ENCODE measurements around the gene TMEM132D.

Gene TMEM132D

GRCh38 chr12:129717438-129717837 lies 186.4 kb downstream of the TMEM132D start:
- no peak for DNase-seq

GRCh38 chr12:129716825-129717224 lies 187.0 kb downstream of the TMEM132D start:
- no peak for DNase-seq

- DNase-seq: no peak
Measured at GRCh38 chr12:129706716-129707115, 197.1 kb downstream of the TMEM132D start.

- peak; percentile 48 for DNase-seq
Measured at GRCh38 chr12:129704232-129704830, 199.5 kb downstream of the TMEM132D start.

DNA sequence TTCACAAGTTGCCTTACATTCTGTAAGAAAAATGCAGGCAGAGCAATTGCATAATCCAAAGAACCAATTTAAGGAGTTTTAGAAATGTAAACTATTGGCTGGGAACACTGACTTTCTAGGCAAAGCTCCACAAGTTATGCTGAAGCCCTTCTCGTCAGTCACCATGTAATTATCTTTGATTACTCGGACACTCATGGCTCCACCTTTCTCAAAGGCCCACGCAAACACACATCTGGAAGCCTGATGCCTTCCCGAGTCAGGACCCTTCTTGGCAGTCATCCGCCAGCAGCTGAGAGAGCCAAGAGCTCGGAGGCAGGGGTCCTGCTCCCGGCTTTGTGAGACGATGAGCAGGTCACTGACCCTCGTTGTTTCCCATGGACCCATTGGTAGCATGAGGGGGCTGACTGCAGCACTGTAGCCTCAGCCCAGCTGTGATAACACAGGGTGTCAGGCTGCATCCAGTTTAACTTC lies 202.2 kb downstream of the TMEM132D start:
- no peak for DNase-seq

DNA sequence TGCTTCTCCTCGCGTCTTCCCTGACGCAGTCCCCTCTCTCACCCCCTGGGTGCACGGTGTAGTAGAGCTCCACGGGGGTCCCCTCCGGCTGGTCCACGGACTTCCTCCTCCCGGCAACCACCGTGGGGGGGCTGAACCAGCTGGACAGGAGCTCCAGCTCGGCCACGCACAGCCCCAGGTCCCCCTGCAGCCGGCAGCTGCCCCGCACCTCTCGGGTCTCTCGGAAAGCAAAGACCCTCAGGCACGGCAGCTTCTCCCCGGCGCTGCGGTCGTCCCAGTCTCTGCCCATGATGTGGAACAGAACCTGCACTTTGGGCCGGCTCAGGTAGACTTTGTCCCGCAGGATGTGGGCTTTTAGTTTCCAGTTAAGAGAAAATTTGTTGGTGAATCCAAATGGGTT lies 203.8 kb downstream of the TMEM132D start:
- DNase-seq: no peak

GRCh38 chr12:129696926-129697325 lies 206.9 kb downstream of the TMEM132D start:
- DNase-seq: peak; percentile 28

GRCh38 chr12:129696405-129696804 lies 207.4 kb downstream of the TMEM132D start:
- no peak for DNase-seq

DNA sequence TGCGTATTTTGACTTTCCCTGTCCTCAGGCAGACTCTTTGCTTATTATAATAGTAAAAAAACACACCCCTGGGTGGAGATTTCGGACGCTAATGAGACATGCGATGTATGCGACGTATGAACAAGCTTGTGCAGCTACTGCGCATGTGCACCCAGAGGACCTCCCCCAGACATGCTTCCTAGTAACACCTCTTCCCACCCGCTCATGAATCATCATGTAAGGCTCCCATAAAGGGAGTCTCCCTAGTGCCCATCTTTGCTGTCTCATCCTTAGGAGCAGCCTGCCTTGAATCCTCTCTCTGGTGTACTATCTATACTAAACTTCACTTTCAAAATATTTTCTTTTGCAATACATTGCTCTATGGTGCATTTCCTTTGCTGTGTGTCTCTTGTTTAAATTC lies 210.1 kb downstream of the TMEM132D start:
- no peak for DNase-seq

DNA sequence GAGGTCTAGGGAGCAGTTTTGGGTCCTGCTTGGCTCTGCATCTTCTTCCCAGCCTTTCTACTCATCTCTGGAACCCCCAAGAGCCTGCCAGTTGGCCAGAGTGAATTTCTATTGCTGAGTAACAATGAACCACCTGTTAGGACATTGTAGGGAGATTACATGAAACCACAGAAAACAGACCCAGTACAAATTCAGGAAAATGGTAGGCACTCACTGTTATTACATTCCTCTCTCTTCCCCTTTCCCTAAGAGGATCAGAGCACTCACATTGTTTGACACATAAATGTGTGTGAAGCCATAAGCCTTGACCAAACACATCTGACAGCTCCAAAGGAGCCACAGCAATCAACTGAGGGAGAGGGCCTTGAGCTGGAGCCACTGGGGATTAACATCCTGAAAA lies 216.1 kb downstream of the TMEM132D start:
- no peak for DNase-seq

- no peak for DNase-seq
Measured at GRCh38 chr12:129681830-129682229, 222.0 kb downstream of the TMEM132D start.

DNA sequence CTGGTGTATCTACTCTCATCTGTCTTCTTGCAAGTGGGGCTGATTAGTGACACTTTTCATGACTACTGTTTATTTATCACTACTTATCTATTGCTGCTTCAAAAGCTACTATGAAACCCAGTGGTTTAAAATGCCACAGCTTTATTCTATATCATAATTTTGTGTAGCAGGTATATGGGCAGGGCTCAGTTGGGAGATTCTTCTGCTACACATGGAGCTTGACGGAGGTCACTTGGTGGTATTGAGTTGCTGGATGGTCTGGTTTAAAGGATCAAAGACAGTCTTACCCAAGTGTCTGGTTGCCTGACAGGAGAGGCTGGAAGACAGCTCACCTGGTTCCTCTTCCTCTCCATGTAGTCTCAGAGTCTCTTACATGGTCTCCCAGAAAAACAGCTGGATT lies 222.7 kb downstream of the TMEM132D start:
- DNase-seq: no peak

- no peak for DNase-seq
Measured at GRCh38 chr12:129676411-129676810, 227.4 kb downstream of the TMEM132D start.

- no peak for DNase-seq
Measured at GRCh38 chr12:129675947-129676346, 227.9 kb downstream of the TMEM132D start.

DNA sequence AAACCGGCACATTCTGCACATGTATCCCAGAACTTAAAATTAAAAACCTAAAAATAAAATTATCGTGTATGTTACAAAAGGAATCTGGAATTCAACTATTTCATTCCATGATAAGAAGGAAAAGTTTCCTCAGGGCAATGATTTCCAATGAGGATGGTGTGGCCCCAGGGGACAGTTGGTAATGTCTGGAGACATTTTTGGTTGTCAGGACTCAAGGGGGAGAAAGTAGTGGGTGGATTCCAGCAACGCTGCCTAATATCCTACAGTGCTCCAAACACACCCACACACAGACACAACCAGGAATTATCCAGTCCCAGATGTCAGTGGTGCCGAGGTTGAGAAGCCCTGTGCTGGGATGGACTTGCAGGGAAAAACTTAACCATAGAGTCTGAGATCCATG lies 228.3 kb downstream of the TMEM132D start:
- no peak for DNase-seq

GRCh38 chr12:129673806-129674205 lies 230.0 kb downstream of the TMEM132D start:
- no peak for DNase-seq

DNA sequence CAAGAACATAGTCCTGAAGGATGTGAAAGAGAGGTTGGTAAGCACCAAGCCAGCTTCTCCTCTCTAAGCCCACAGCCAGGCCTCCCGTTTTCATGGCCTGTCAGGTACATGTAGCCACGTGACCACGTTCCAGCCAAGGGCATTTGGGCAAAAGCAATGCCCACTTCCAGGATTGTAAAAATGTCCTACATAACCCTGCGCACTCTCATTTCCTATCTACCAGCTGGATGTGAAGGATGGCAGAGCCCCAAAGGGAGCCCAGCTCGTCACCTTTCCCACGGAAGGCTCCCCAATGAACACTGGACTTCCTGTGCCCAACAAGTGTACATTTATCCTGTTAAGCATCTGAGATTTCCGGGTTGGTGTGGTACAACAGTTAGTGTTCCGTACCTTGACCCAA lies 231.7 kb downstream of the TMEM132D start:
- no peak for DNase-seq

DNA sequence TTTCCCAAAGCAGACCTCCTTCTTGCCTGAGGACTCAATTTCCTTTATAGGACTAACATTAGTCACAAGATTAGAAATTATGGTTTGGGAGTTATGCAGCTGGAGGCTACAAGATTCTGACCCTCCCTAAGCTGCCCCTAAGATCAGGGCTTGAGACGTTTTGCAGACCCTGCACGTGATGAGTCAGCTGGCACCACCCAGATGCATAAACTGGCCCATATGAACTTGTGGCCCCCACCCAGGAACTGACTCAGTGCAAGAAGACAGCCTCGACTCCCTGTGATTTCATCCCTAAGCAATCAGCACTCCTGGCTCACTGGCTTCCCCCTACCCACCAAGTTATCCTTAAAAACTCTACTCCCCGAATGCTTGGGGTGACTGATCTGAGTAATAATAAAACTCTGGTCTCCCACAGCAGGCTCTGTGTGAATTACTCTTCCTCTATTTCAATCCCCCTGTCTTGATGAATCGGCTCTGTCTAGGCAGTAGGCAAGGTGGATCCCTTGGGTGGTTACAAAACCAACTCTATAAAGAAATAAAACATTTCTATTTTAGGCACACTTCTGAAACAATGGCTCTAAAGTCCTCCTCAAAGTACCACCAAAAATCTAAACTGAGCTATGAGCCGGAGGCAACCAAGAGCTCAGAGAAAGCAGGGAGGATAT lies 233.4 kb downstream of the TMEM132D start:
- DNase-seq: no peak

DNA sequence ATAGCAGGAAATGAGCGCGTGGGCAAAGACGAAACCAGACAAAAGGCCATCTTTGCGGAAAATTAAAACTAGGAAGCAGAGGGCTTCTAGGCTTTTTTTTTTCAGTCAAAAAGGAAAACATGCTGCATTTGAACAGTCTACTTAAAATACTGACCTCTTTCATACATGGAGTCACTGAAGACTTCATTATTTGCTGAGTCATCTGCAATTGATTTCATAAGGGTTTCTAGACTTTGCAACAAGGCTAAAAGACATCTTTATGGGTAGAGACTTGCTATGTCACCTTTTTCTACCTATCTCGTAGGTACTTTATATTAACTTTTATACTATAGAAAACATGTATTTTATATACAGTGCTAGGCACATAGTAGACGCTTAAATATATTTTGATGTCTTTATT lies 238.4 kb downstream of the TMEM132D start:
- DNase-seq: no peak

GRCh38 chr12:129662234-129662633 lies 241.6 kb downstream of the TMEM132D start:
- DNase-seq: no peak

- DNase-seq: no peak
Measured at GRCh38 chr12:129660946-129661345, 242.9 kb downstream of the TMEM132D start.

GRCh38 chr12:129659961-129660622 lies 243.7 kb downstream of the TMEM132D start:
- peak; percentile 94 for DNase-seq

GRCh38 chr12:129657179-129657578 lies 246.6 kb downstream of the TMEM132D start:
- DNase-seq: peak; percentile 95

DNA sequence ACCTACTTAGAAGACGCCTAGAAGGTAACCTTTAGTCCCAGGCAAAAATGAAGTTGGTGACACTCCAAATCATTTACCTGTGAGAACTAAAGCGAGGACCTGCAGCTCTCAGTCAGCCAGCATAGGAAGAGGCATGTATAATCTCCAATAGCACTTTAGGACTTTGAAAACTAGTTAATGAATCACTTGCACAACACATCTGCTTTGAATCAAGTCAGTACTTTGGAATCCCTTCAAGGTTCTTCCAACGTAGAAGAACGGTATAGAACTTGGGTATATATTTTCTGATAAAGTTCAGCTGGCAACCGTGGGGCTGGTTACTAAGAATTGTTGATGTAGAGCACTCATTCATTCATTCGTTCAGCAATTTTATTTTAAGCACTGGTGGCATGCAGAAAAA lies 251.9 kb downstream of the TMEM132D start:
- DNase-seq: no peak
